Subcutaneous adipose tissue (tissue), 4 donors: ENCODE data around the gene A3GALT2. TPM values are rescaled to one million over a fixed set of nuclear protein-coding genes. Genes with fewer than 3 reads are reported as not detected.

ENCODE experiments used
- CTCF ChIP-seq: fragments of 450-650 bp; IDR thresholded peaks from one replicate; pipeline ENCODE4 v1.5.1; 2016; ENCODE audit warnings: low read depth, mild to moderate bottlenecking, control low read depth, antibody characterized with exemption, moderate library complexity
- total RNA-seq, 4 donors: library from RNA; depleted of rRNA; stranded (reverse); fragments of >200 nt; gene quantifications; one replicate each; pipeline ENCODE4 v1.1.0, GENCODE V29; 2016

The A3GALT2 gene
- total RNA-seq, 4 donors from 2014 or later, result not detected

DNA sequence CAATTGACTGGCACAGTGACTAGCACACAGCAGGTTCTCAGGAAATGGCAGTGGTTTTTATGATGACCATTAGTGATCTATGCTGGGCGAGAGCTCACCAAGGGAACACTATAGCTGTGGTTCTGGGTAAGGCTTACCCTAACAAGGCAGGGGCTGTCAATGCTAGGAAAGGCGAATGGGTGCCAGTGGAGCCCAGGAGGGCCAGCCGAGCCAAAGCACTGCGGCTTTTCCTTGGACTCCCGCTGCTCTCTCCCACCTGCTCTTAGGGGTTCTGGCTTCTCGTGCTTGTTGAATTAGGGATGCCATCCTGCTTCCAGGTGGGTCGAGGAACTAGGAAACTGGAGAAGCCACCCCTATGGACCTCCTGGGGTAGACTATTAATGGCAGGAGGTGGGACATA is 10.0 kb upstream of the A3GALT2 start:
- no peak for TF ChIP-seq CTCF

- no peak for TF ChIP-seq CTCF
These were observed 9.5 kb upstream of the A3GALT2 start for GRCh38 chr1:33330361-33330890.

- no peak for TF ChIP-seq CTCF
These were observed 8.9 kb upstream of the A3GALT2 start for GRCh38 chr1:33329600-33330305.

DNA sequence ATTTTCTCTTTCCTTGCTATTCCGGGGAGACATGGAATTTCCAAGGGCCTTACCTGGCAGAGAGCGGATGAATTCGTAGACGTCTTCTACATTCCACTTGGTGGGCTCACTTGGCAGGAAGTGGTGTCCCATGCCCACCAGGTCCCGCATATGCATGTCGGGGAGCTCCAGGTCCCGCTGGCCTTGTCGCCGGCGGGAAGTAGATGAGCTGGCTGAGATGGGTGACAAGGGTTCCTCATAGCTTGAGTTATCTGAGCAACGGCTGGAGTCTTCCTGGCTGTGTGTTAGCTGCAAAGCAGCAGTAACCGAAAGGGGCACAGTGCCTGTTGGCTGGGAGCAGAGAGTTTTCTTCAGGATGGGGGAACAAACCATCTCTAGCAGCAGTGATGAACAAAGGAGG is 7.9 kb upstream of the A3GALT2 start:
- TF ChIP-seq CTCF, result no peak

GRCh38 chr1:33327587-33328325 is 6.9 kb upstream of the A3GALT2 start:
- TF ChIP-seq CTCF, result no peak

- no peak for TF ChIP-seq CTCF
These were observed 5.9 kb upstream of the A3GALT2 start for GRCh38 chr1:33326785-33327184.
